HuH-7.5 (cell line): ENCODE measurements around the gene DNAJC4.

ENCODE experiments used
- DNase-seq: peaks from one replicate; pipeline ENCODE4 v3.0.0; 2011; ENCODE audit warnings: low spot score

The DNAJC4 gene

DNA sequence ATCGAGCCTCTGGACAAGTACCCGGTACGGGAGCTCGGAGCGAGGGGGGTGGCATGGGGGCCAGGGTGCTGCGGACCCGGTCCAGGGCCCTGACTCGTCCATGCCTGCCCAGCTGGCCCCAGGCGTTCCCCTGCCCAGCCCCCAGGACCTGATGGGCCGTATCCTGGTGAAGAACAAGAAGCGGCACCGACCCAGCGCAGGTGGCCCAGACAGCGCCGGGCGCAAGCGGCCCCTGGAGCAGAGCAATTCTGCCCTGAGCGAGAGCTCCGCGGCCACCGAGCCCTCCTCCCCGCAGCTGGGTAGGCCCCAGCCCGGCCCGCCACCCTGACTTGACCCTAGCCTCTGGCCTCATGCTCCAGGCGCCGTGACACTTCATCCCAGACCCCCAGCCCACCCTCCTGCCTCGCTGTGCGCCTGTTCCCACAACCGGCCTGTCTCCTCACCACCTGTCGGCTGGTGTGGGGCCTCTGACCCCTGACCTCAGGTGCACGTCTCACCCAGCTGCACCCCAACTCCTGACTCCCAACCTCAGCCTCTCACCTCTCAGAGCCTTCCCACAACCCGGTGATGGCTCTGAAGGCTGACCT is 28.7 kb downstream of the DNAJC4 start:
- DNase-seq, result no peak

DNA sequence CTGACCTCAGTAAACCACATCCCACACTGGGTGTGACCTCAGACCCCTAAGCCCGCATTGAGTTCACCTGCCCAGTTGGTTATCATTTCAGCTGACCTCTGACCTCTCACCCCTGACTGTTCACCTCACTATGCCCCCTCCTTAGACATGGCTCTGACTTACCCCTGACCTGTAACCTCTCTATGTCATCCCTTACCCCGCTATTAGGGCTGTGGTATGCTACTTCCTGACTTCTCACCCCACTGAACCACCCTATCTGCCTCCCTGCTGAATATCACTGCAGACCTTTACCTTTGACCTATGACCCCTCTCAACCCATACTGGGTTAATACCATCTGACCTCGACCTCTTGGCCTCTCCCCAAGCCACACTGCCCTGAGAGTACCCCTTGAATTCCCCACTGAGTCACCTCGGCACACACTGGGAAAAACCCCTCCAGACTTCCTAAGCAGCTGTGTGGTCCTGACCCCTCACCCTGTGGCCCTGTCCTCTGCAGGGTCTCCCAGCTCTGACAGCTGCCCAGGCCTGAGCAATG is 29.3 kb downstream of the DNAJC4 start:
- DNase-seq, result no peak

DNA sequence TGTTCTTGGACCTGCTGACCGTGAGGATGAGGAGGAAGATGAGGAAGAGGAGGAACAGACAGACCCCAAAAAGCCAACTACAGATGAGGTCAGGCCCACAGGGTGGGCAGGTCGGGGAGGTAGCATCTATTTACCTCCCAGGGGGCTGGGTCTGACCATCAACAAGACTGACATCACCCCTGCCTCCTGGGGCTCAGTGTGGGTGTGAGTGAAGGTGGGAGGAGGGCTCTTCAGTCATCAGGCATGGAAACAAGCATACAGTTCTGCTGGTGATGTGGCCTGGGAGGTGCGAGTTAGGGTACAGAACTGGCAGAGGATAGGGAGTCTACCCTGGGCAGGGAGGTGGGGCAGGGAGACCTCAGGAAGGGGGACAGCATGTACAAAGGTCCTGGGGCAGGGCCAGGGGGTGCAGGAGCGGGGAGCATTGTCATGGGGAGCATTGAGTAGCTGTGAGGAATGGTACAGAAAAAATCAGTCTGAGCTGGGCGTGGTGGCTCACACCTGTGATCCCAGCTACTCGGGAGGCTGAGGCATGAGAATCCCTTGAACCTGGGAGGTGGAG is 29.9 kb downstream of the DNAJC4 start:
- DNase-seq, result no peak

DNA sequence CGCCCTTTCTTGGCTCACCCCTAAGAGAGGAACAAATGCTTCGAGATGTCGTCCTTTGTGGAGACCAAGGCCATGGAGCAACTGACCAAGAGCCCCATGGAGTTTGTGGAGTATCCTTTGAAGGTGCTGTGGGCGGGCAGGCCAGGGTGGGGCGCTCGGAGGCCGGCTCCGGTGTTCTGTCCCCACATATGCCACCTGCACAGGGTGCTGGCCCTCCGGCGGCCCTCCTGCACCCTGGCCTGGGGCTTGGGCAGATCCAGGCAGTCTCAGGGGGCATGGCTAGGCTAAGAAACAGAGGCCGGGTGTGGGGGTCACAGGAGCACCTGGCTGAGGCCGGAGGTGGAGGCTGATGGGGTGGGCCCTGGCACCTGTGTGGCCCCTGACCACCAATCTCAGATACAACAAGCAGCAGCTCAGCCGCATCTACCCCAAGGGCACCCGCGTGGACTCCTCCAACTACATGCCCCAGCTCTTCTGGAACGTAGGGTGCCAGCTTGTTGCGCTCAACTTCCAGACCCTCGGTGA is 31.3 kb downstream of the DNAJC4 start:
- DNase-seq, result no peak

DNA sequence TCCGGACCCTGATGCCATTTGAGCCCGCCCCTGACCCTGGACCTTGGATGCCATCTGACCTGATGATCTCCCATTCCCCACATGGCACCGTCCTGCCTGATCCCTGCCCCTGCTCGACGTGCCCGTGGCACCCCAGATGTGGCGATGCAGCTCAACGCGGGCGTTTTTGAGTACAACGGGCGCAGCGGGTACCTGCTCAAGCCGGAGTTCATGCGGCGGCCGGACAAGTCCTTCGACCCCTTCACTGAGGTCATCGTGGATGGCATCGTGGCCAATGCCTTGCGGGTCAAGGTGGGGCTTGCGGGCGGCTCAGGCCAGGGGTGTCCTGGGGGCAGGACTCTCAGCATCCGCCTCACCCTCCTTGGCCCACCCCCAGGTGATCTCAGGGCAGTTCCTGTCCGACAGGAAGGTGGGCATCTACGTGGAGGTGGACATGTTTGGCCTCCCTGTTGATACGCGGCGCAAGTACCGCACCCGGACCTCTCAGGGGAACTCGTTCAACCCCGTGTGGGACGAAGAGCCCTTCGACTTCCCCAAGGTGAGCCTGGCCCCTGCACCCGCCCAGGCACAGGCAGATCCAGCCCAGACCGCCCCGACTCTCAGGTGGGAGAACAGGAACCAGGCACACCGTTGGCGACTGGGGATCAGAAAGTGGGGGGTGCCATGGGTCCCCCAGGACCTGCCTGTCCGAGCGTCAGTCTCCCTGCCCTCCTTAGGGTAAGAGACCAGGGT is 32.1 kb downstream of the DNAJC4 start:
- no peak for DNase-seq

DNA sequence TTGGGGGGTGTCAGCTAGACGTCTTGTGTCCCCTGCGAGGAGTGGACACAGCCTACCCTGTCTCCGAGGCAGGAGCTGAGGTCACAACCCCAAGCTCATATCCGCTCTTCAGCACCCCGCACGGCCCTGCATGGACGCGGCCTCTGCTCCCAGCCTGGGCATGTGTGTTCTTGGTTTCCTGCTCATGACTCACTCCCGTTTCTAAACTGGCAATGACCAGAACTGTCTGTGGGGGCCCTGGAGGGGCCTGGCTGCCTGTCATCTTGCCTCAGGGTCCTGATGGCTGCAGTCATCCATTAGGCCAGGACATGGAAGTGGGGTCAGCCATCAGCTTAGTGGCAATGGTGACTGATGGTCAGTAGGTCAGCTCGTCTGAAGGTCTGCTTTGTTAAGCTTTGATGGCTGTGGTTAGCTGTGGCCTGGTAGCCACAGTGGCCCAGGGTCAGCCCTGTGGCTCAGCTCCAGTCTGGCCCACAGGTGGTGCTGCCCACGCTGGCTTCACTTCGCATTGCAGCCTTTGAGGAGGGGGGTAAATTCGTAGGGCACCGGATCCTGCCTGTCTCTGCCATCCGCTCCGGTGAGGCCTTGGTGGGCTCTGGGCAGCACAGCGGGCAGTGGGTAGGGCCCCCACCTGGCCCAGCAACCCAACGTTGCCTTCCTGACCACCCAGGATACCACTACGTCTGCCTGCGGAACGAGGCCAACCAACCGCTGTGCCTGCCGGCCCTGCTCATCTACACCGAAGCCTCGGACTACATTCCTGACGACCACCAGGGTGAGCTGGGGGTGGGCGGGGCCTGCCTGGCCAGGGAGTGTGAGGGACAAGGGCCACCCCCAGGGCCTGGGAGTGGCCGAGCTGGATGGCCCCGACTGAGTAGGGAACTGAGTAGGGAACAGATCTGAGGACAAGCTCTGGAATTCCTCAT is 32.9 kb downstream of the DNAJC4 start:
- DNase-seq, result no peak

DNA sequence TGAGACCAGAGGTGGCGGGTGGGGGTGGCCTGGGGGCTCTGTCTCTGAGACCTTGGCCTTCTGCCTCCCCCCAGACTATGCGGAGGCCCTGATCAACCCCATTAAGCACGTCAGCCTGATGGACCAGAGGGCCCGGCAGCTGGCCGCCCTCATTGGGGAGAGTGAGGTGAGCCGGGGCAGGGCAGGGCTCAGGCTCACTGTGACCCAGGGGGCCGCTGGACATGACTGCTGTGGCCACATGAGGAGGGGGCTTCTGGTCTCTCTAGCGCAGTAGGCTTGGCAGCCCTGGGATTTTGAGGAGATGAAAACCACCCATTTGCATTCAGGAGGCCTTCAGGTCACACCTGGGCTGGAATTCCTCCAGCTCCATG is 33.6 kb downstream of the DNAJC4 start:
- no peak for DNase-seq

DNA sequence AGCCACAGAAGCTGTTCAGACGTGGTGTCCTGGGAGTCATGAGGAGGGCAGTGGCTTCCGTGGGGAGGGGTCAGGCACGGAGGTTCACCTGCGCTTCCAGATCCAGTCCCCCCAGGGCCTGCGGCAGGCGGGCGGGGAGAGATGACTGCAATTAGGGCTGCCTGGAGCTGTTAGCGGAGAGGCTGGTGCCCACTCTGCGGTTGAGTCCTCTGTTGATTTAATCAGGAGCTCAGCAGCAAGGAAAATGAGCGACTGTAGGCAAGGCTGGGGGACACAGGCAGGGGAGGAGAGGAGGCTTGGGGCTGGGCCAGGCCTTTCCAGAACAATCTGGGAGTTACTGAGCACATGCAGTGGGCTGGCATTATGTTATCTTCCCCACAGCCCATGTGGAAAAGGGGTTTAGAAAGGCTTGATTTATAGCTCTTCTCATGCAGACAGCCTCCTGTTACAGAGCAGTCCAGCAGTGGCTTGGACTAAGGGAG is 34.1 kb downstream of the DNAJC4 start:
- DNase-seq, result no peak

DNA sequence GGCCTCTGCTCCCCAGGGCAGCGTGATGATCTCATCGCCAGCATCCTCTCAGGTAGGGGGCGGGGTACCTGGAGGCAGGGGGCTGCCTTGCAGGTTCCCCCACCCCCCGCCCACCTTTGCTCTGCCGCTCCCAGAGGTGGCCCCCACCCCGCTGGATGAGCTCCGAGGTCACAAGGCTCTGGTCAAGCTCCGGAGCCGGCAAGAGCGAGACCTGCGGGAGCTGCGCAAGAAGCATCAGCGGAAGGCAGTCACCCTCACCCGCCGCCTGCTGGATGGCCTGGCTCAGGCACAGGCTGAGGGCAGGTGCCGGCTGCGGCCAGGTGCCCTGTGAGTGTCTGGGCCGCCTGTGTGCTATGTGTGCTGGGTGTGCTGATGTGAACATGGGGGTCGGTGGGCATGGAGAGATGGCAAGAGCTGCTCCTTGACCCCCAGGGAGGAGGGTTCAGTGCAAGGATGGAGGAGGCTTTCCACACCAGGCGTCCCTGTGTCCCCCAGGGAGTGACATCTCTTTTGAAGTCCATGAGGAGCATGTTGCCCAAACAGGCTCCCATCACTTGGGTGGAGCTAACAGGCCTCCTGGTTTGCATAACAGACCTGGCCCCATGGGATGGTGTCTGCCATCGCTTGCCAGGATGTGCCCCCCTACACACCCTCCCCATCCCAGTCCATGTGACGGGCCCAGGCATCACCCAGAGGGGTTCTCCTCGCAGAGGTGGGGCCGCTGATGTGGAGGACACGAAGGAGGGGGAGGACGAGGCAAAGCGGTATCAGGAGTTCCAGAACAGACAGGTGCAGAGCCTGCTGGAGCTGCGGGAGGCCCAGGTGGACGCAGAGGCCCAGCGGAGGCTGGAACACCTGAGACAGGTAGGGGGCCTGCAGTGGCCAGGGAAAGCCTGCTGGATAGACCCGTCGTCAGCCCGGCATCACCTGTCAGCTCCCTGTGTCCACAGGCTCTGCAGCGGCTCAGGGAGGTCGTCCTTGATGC is 35.1 kb downstream of the DNAJC4 start:
- DNase-seq, result no peak

DNA sequence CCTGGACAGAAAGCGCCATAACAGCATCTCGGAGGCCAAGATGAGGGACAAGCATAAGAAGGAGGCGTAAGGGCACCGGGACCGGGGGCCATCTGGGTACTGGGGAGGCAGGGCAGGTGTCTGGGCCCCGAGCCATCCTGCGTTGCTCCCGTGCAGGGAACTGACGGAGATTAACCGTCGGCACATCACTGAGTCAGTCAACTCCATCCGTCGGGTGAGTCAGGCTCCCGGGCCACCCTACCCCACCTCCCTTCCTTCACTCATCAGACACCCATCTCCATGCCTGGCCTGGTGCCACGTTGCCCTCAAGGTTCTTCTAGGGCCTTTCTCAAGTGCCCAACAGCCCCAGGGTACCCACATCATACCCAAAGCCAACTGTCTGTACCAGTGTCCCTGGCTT is 36.0 kb downstream of the DNAJC4 start:
- DNase-seq, result no peak

DNA sequence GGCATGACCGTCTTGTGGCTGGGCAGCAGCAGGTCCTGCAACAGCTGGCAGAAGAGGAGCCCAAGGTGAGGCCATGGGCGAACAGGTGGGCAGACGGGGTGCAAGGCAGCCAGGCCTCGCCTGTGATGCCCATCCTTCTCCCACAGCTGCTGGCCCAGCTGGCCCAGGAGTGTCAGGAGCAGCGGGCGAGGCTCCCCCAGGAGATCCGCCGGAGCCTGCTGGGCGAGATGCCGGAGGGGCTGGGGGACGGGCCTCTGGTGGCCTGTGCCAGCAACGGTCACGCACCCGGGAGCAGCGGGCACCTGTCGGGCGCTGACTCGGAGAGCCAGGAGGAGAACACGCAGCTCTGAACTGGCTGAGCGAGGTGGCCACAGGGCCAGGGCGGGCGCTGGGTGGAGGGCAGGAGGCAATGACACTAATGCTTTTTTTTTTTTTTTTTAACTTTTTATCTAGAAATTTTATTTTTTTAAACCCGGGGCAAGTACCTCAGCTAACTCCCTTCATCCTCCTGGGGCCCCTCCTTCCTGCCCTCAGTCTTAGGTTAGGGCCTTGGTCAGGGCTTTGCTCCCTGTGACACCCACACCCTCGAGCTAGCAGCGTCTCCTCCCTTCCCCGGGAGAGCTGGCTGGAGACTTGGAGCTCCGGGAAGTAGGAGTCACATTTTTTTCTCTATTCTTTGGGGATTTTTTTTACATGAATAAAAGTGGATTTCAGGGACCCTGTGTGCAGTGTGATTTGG is 37.0 kb downstream of the DNAJC4 start:
- DNase-seq, result no peak

DNA sequence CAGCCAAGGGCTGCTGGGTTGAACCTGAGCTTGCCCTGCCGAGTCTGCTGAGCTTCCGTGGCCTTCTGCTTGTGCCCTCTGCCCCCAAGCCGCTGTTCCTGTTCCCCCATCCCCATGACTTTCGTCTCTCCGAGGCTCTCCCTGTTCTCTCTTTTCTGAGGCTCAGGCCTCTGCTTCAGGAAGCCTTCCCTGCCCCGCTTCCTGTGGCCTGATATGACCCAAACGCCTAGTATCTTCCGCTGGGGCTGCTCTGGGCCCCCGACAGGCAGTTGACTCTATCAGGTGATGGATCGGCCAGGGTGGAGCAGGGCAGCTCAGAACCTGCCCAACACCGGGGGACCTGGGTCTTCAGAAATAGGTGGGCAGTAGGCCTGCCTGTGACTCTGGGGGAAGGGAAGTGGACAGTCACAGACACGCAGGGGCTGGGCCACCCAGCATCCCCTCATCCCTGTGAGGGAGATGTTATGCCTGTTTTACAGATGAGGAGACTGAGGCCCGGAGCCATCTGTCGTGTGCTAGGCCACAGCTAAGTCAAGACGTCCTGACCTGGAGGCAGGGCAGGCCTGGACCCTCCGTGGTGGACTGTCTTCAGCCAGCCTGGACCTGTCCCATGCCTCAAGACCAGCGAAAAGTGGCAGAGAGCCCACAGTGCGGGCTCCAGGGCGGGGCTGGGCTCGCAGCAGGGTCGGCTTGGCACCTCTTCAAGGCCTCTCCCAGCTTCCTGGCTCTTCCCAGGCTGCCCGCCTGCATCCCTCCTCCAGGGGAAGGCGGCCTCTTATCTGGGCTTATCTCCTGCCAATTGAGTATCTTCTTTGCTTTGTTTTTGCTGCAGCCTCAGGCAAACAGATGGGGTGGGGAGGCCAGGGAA is 37.9 kb downstream of the DNAJC4 start:
- no peak for DNase-seq

DNA sequence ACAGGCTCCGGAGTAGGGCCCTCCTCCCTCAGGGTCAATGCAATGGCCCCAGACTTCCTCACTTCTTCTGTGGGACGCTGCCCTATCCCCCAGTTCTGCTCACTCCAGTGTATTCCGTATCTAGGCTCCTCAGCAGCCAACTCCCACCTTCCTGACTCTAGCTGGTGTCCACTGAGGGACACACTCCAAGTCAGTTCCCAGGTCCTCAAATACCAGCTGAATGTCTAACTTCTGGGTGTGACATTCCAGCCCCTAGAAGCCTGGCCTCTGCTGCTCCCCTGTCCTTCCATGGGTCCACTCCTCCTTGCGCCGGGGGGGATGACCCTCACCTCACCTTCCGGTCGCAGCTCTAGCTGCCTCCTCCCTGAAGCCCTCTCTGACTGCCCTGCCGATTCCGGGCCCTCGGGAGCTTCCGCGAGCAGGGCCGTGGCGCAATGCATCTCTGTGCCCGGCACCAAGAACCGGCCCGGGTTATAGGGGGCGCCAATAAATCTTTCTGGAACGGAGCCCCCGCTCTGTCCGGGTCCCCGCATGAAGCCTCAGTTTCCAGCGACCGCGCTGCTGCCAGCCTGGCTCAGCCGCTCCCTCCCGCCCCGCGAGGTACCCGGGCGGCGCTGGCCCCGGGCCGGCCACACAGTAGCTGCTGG is 38.7 kb downstream of the DNAJC4 start:
- no peak for DNase-seq

DNA sequence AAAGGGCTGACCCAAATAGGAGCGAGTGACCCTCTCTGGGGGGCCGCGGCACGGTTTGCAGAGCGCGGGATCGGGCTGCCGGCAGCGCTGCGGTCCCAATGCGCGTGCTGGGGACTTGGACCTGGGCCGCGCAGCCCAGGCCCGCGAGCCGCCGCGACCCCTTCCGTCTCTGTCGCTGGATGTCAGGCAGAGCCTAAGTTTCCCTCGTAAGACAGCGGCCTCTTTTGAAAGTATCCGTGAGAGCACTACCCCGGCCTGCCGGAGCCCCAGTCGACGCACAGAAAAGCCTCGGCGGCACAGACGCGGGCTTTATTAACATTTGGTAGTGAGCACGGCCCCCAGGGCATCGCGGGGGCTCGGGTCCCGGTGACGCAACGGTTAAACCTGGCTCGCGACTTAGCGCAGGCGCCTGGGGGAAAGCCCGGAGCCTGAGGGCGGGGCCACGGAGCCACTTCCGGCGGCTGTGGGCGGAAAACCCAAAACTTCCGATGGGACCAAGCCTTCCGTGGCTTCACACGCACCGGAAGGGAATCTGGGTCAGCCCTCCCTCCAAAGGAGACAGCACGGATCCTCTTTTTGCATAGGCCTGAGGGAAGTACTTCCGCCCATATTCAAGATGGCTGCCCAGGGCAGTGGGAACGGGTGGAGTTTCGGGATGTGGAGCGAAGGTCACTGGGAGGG is 39.3 kb downstream of the DNAJC4 start:
- DNase-seq, result peak; percentile 75

DNA sequence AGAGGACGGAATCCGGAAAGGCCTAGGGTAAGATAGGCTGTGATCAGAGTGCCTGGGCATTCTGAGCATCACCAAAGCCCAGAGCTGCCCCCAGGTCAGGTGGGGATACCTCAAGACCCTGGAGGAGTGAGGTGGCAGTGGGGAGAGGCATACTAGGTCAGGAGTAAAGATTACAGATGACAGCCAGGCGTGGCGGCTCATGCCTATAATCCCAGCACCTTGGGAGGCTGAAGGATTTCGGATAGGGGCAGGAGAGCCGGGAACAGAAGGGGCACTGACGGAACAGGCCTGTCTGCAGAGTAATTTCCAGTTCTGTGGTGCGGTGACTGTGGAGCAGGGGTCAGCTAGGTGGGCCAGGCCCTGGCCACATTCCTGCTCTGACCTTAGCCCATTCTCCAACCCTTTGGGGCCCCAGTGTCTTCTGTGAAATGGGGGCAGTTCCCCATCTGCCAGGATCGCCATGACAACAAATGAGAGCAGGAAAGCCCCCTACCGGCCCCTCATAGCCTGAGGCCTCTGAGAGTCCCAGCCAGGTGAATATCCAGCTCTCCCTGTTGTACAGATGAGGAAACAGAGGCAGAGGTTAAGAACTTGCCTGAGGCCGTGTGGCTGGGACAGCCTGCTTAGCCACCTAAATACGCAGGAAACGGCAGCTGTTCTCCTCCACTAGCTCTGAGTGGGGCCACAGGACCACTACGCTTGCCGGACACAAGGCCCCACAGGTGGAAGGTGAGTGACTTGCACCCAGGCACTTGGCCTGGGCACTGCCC is 44.9 kb downstream of the DNAJC4 start:
- DNase-seq, result no peak

DNA sequence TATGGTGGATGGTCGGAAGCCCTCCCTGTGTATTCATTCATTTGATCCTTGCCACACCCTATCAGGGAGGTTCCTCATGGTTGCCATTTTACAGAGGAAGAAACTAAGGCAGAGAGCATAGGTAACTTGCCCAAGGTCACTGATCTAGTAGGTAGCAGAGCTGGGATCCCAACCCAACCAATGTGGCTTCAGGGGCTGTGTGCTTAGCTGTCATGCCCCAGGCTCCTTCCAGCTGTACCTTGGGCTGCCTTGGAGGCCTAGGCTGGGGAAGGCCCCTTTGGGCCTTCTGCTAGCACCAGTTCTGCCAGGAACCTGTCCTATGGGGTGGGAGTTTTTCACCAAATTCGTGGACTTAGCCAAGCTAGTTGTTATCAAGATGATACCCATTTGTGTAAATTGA is 45.5 kb downstream of the DNAJC4 start:
- DNase-seq, result no peak
